ENCODE measurements around the gene GNG14. TPM values are rescaled to one million over a fixed set of nuclear protein-coding genes. Genes with fewer than 3 reads are reported as not detected.
A peak's percentile ranks its signal among the peaks of the same experiment; 100 is the strongest.
"Not testable (repeated sequence)": the region's sequence is repeated elsewhere in the genome, so short reads cannot be mapped to it uniquely, and the experiment has no call there.

Gene GNG14
- total RNA-seq, 1 donor, result not detected

DNA sequence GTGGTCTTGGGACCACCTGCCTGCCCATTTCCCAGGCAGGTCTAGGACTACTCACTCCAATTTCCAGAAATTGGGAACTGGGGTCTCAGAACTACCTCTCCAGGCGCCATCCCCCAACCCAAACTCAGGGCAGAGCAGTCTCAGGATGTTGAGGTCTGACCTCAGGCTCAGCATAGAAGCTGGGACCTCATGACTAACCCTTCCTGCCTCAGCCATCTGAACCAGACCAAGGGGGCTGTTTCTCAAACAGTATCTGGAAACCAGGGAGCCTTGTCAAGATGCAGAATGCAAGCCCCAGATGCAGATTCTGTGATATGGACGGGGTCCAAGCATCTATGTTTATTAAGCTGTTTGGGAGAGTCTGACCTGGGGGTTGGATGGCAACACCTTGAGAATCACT is 7.3 kb downstream of the GNG14 start:
- DNase-seq (ENCODE audit: low read depth in 2 of 3, low spot score in 2 of 3), result peak in 1 of 3 donors; percentile 17

GRCh38 chr19:12695514-12695913 is 7.7 kb downstream of the GNG14 start:
- DNase-seq (ENCODE audit: low read depth in 2 of 3, low spot score in 2 of 3), result no peak

GRCh38 chr19:12695997-12696365 is 8.2 kb downstream of the GNG14 start:
- no peak for DNase-seq (ENCODE audit: low read depth in 2 of 3, low spot score in 2 of 3)

DNA sequence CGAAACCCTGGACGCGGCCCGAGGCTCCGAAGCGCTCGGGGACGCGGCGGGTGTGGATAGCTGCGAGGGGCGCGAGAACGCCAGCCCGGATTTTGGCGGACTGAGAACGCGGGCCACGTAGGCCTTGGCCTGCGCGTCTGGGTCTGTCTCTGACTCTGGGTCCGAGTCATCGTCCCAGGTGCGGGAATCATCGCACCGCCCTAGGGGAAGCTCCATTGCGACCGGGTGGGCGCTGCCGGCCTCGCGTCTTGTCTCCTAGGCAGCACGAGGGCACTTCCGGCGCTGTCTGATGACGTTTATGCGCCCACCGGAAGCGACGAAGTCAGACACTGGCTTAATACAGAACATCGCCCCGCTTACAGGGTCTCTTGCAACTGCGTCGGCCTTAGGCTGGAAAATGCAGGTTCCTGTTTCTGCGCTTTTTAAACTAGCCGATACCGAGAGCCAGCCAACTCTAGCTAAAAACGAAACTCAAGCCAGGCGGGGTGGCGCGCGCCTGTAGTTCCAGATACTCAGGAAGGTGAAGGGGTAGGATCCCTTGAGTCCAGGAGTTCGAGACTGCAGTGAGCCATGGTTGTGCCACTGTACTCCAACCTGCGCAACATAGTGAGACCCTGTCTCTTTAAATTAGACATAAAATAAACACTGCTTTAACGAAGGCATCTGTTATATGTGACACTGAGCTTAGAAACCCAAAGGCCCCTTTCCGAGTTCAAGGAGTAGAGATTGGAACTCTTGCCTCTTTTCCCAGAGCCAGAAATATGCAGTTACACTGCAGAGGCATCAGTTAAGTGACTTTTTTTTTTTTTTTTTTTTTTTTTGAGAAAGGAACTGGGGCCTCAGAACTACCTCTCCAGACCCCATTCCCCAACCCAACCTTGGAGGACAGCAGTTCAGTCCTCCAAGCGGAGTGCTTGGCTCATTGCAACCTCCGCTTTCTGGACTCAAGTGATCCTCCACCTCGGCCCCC is 8.9 kb downstream of the GNG14 start, which contains the start of gene FBXW9:
FBXW9 (minus strand) TSS at position 266 of the 970 bp plus-strand sequence; CDS start at position 216, 50 bp downstream.
- peak; percentile 98 to 99 (median 98) for DNase-seq (ENCODE audit: low read depth in 2 of 3, low spot score in 2 of 3)

DNA sequence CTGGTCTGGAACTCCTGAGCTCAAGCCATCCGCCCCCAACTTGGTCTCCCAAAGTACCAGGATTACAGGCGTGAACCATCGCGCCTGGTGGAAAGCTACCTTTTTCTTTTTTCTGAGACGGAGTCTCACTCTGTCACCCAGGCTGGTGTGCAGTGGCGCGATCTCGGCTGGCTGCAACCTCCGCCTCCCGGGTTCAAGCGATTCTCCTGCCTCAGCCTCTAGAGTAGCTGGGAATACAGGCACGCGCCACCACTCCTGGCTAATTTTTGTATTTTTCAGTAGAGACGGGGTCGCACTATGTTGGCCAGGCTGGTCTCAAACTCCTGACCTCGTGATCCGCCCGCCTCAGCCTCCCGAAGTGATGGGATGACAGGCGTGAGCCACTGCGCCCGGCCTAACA is 9.6 kb downstream of the GNG14 start:
- DNase-seq (ENCODE audit: low read depth in 2 of 3, low spot score in 2 of 3), result not testable (repeated sequence)

GRCh38 chr19:12698138-12698537 is 10.3 kb downstream of the GNG14 start:
- no peak for DNase-seq (ENCODE audit: low read depth in 2 of 3, low spot score in 2 of 3)

DNA sequence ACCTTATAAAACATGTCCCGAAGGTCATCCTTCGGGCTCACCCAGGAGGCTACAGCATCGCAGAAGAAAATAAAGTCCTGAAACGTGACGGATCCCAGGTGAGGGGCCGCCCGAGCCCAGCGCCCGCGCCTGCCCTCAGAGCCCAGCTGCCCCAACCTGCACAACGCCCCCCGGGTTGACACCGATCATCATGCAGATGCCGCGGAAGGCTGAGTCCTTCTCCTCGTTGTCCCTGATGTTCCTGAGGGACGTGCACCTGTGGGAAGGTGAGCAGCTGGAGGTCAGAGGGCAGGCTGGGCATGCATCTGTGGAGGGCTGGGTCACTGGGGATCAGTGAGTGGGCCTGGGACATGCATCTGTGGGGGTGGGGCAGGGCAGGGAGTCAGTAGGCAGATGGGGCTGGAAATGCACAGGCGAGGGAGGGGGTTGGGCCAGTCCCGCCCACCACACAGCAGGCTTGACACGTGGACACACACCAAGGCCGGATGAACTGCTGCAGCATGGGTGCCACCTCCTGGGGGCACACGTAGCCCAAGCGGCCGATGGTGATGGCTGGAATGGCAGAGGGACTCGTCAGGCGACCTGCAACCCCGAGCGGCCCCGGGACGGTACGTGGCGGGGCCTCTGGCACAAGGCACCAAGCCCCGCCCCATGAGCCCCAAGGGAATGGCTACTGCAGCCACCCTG is 13.9 kb downstream of the GNG14 start:
- no peak for DNase-seq (ENCODE audit: low read depth in 2 of 3, low spot score in 2 of 3)

- DNase-seq (ENCODE audit: low read depth in 2 of 3, low spot score in 2 of 3), result peak in 2 of 3 donors; percentile 79 to 82
Measured at GRCh38 chr19:12703046-12703445, 15.2 kb downstream of the GNG14 start.

GRCh38 chr19:12705169-12705568 is 17.4 kb downstream of the GNG14 start:
- no peak for DNase-seq (ENCODE audit: low read depth in 2 of 3, low spot score in 2 of 3)

GRCh38 chr19:12705654-12706331 is 18.0 kb downstream of the GNG14 start:
- no peak for DNase-seq (ENCODE audit: low read depth in 2 of 3, low spot score in 2 of 3)

DNA sequence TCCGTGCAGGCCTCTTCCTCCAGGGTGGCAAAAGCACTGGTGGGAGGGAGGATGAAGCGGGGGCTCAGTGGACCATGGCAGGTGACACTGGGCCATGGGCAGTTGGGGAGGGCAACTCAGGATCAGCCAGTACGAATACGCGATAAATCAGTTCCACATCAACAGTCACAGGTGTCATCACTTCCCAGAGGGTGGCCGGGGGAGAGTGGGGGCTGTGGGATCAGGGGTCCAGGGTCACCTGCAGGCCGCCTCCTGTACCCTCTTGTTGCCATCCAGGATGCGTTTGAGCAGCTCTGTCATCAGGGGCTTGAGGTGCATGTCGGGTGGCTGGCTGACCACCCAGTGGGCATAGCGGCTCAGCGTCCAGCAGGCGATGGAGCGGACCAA is 18.5 kb downstream of the GNG14 start:
- no peak for DNase-seq (ENCODE audit: low read depth in 2 of 3, low spot score in 2 of 3)

- DNase-seq (ENCODE audit: low read depth in 2 of 3, low spot score in 2 of 3), result no peak
Measured at GRCh38 chr19:12708641-12709040, 20.8 kb downstream of the GNG14 start.

GRCh38 chr19:12711187-12711586 is 23.4 kb downstream of the GNG14 start:
- DNase-seq (ENCODE audit: low read depth in 2 of 3, low spot score in 2 of 3), result no peak

DNA sequence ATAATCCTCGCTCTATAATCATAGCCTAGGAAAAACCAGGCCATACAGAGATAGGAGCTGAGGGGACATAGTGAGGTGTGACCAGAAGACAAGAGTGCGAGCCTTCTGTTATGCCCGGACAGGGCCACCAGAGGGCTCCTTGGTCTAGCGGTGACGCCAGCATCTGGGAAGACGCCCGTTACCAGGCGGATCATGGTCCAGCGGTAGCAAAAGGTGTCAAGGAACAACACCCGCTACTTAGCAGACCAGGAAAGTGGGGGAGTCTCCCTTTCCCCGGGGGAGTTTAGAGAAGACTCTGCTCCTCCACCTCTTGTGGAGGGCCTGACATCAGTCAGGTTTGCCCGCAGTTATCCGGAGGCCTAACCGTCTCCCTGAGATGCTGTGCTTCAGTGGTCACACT is 24.3 kb downstream of the GNG14 start:
- DNase-seq (ENCODE audit: low read depth in 2 of 3, low spot score in 2 of 3), result not testable (repeated sequence)

GRCh38 chr19:12713304-12713703 is 25.5 kb downstream of the GNG14 start:
- not testable (repeated sequence) for DNase-seq (ENCODE audit: low read depth in 2 of 3, low spot score in 2 of 3)

GRCh38 chr19:12715102-12715501 is 27.3 kb downstream of the GNG14 start:
- no peak for DNase-seq (ENCODE audit: low read depth in 2 of 3, low spot score in 2 of 3)

- DNase-seq (ENCODE audit: low read depth in 2 of 3, low spot score in 2 of 3), result no peak
Measured at GRCh38 chr19:12715929-12716328, 28.1 kb downstream of the GNG14 start.

GRCh38 chr19:12720296-12720695 is 32.5 kb downstream of the GNG14 start:
- no peak for DNase-seq (ENCODE audit: low read depth in 2 of 3, low spot score in 2 of 3)

- no peak for DNase-seq (ENCODE audit: low read depth in 2 of 3, low spot score in 2 of 3)
Measured at GRCh38 chr19:12720851-12721655, 33.3 kb downstream of the GNG14 start.

All from hematopoietic multipotent progenitor cell (in vitro differentiated cells).